HG02870 (cell line): ENCODE measurements around the gene STXBP1.

ENCODE experiments used
- ATAC-seq: cut with Tn5 transposase; IDR thresholded peaks from one replicate; pipeline ENCODE4 v1.9.1; 2021; ENCODE audit warnings: mild to moderate bottlenecking, moderate library complexity; ENCODE audit not compliant: unreplicated experiment

Gene STXBP1

DNA sequence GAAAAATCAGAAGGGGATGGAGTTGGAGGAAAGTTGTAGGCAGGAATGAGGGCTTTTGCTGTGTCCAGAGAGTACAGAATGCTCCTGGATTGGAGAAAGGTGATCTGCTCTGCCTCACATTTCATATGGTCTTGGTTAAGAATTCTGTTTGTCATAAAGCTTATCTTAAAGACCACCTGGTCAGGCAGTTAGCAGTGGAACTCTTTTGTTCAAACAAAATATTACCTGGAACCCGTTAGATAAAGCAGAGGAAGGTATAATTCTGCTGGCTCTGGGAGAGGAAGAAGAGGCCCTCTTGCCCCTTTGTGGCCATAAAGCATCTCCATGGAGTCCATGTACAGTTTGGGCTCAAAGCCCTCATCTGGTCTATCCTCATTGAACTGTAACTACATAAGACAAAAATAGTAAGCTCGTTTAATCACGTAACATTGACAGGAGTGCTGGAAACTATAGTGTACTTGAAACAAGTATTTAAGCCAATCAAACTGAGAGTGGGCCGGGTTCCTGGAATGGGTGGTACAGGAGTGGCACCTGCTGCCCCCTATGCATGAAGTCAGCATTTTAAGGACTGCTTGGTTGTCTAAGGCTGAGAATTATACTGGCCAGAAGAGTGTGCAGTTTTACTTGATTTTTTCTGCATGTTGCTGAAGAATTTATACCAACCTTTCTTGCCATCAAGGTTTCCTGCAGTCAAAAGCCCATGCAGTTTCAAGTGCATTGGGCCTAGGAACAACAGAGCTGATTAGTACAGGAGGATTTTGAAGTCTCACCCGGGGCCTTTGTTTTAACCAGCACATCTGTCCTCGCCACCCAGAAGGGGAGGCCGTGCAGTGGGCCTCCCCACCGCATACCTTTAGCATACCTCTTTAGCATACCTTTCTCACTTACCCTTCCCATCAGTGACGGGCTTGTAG, 39.9 kb downstream of the STXBP1 start:
- no peak for ATAC-seq

- ATAC-seq = no peak
Observed at GRCh38 chr9:127652733-127653132, 40.7 kb downstream of the STXBP1 start.

- no peak for ATAC-seq
Observed at GRCh38 chr9:127654619-127655018, 42.5 kb downstream of the STXBP1 start.

- no peak for ATAC-seq
Observed at GRCh38 chr9:127658428-127658827, 46.4 kb downstream of the STXBP1 start.

GRCh38 chr9:127660886-127661741, 49.0 kb downstream of the STXBP1 start:
- no peak for ATAC-seq

- no peak for ATAC-seq
Observed at GRCh38 chr9:127662617-127663016, 50.5 kb downstream of the STXBP1 start.

GRCh38 chr9:127664324-127664677, 52.2 kb downstream of the STXBP1 start:
- ATAC-seq = no peak

DNA sequence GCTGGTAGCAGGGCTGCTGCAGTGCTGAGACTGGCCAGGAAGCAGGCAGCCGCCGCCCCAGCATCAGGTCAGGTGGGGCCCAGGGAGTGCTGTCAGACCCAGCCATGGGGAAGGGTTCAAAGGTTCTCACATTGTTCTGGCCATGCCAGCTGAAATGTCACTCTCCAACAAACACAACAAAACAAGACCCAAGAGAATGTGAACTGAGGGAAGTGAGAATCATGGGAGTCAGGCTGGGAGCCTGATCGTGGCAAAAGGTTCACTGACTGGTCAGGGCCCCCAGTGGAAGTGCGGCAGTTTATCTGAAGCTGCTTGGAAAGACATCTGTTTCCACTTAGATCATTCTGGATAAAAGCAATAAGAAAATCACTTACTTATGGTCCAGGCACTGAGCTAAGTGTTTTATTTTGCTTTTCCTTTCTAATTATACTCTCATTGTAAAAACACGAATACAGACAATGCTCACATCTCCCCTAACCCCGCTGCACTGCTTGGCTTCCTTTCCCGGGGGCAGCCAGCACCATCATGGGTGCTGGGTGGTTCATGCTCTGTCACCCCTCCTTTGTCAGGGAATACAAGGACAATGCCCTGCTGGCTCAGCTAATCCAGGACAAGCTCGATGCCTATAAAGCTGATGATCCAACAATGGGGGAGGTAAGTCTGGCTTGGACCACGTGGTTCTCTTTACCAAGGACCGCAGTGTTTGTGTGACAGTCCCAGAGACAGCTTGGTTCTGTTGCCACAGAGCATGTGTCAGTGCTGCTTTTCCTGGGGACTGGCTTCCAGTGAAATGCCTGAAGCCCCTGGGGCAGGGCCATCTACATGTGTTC, 52.8 kb downstream of the STXBP1 start:
- no peak for ATAC-seq

DNA sequence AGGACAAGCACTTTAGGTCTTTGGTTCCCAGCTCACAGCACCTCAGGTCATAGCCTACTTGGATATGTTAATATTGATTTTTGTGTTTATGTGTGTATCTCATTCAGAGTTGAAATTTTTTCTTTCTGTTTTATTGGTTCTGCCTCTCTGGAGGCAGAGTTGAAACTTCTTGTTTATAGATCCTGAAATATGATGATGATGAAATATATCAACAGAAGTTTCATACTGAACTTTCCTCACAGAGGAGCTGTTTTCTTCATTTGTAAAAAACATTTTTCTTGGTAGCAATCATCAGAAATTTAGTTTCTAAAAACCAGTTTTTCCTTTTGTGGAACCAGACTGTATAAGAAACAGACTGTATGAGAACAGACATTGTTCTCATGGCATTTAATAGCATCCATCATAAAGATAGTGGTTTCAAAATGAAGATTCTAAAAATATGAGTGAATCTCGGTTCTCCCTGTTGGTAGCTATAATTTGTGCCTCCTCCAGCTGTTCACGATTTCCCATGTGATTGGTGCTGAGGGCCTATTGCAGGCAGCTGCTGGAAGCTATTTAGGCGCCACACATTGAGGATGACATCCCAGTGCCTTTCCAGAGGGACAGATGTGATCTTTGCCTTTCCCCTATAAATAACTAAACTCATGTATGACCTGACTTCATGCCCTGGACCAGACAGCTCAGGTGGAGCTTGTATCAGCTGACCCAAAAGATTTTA, 55.2 kb downstream of the STXBP1 start:
- ATAC-seq = no peak

DNA sequence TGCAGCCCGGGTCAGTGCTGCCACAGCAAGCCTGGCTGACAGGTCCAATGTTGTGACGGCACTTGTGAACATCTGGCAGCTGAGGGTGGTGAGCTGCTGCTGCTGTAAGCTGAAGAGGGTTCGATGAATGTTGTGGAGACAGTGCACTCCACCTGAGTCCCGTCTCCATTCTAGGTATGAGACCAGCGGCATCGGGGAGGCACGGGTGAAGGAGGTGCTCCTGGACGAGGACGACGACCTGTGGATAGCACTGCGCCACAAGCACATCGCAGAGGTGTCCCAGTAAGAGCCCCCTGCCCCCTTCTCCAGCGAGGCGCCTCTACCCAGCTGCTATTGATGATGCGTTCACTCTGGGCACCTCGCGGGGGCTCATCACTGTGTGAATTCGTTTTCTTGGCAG, 55.8 kb downstream of the STXBP1 start:
- ATAC-seq = no peak

GRCh38 chr9:127673234-127673633, 61.2 kb downstream of the STXBP1 start:
- no peak for ATAC-seq

- ATAC-seq = no peak
Observed at GRCh38 chr9:127676638-127677037, 64.6 kb downstream of the STXBP1 start.

DNA sequence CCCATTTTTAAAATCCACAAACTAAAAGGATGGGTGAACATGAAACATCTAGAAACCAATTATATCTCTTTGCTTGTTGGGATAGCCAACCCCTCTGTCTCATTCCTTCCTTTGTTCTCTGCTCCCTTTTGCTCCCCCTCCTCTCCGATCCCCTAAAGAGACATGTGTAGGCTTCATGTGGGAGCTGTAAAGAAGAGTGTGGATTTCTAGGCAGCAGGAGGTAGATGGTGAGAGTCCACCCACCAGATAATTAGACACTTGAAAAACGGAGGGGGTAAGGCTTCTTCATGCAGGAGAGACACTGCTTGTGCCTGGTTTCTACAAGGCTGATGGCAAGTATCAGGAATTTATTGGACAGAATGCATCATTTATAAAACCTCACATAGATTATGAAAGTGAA, 67.4 kb downstream of the STXBP1 start:
- no peak for ATAC-seq

- no peak for ATAC-seq
Observed at GRCh38 chr9:127680226-127680625, 68.1 kb downstream of the STXBP1 start.

- no peak for ATAC-seq
Observed at GRCh38 chr9:127680846-127681245, 68.8 kb downstream of the STXBP1 start.

- no peak for ATAC-seq
Observed at GRCh38 chr9:127682351-127683136, 70.5 kb downstream of the STXBP1 start.

- ATAC-seq = no peak
Observed at GRCh38 chr9:127683723-127684122, 71.6 kb downstream of the STXBP1 start.

- ATAC-seq = no peak
Observed at GRCh38 chr9:127684576-127684975, 72.5 kb downstream of the STXBP1 start.
